Astrocyte of the spinal cord (primary cell): ENCODE measurements around the gene IQGAP1.
A peak's percentile ranks its signal among the peaks of the same experiment; 100 is the strongest.
"Not testable (repeated sequence)": the region's sequence is repeated elsewhere in the genome, so short reads cannot be mapped to it uniquely, and the experiment has no call there.

Experiments
- DNase-seq: peaks from one replicate; pipeline ENCODE4 v3.0.0; 2011; ENCODE audit warnings: low read depth, low spot score
- H3K4me3 ChIP-seq: 2 replicates; pipeline ENCODE4 v1.5.1; 2011; ENCODE audit warnings: low read depth, mild to moderate bottlenecking, low read length, moderate library complexity
- CTCF ChIP-seq: IDR thresholded peaks from 2 replicates; pipeline ENCODE4 v1.5.1; 2012; ENCODE audit warnings: low read depth, mild to moderate bottlenecking, low read length, inconsistent platforms
- in situ Hi-C: cut with HindIII; loops from 2 replicates; pipeline ENCODE4 v1.10.0; 2017; ENCODE audit warnings: low sequenced_read_pairs

Gene IQGAP1

GRCh38 chr15:90387534-90388461 lies at the start of gene IQGAP1:
Gene IQGAP1 (plus strand): TSS chr15:90388242. CDS start chr15:90388342, 100 bp downstream.
- in situ Hi-C loops, result no loop called here
- TF ChIP-seq CTCF, result no peak
- DNase-seq, result peak; percentile 97
- peak within 1 kb of the TSS; percentile 97 for H3K4me3 ChIP-seq

GRCh38 chr15:90338532-90338931 lies 49.5 kb upstream of the IQGAP1 start:
- no peak overlapping the region for H3K4me3 ChIP-seq
- no peak for TF ChIP-seq CTCF
- DNase-seq, result no peak
- in situ Hi-C loops, result no loop called here

GRCh38 chr15:90340345-90340744 lies 47.7 kb upstream of the IQGAP1 start:
- no peak for TF ChIP-seq CTCF
- in situ Hi-C loops, result no loop called here
- H3K4me3 ChIP-seq, result no peak overlapping the region
- no peak for DNase-seq

- H3K4me3 ChIP-seq, result no peak overlapping the region
- no peak for TF ChIP-seq CTCF
- DNase-seq, result no peak
- in situ Hi-C loops, result no loop called here
These were observed 44.7 kb upstream of the IQGAP1 start for GRCh38 chr15:90343302-90343790.

- TF ChIP-seq CTCF, result no peak
- no peak overlapping the region for H3K4me3 ChIP-seq
- no peak for DNase-seq
- in situ Hi-C loops, result no loop called here
These were observed 43.4 kb upstream of the IQGAP1 start for GRCh38 chr15:90344662-90345061.

- in situ Hi-C loops, result no loop called here
- no peak for DNase-seq
- no peak overlapping the region for H3K4me3 ChIP-seq
- TF ChIP-seq CTCF, result no peak
These were observed 42.2 kb upstream of the IQGAP1 start for GRCh38 chr15:90345857-90346256.

- in situ Hi-C loops, result not testable (repeated sequence)
These were observed 40.5 kb upstream of the IQGAP1 start for GRCh38 chr15:90347431-90348065.

More at GRCh38 chr15:90347431-90348065, 40.5 kb upstream of the IQGAP1 start:
- not testable (repeated sequence) for H3K4me3 ChIP-seq, DNase-seq
